Measurements from ENCODE around the gene MRPL14.

DNA sequence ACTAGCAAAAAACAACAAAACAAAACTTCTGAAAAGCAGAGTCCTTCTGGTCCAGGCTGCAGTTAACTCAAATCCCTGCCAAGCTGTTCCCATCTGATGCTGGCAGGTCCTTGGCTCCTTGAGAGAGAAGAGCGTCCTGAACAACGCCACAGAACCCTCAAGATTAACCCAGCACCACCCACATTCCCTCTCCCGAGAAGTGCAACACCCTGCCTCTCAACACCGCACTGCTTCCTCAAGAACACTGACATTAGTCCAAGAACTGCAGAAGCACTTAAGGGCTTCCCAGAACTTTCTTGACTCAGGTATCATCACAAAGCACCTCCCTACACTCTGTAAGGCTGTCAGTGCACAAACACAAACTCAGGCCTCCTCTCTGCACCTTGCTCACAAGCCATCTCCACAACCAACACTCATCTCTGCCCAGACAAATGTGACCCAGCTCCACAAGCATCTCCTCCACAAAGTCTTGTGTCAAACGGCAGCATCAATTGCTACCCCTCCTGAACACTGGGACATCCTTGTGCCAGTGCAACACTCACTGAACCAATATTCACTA, 7.5 kb downstream of the MRPL14 start:
- TF ChIP-seq, protein P1, sequence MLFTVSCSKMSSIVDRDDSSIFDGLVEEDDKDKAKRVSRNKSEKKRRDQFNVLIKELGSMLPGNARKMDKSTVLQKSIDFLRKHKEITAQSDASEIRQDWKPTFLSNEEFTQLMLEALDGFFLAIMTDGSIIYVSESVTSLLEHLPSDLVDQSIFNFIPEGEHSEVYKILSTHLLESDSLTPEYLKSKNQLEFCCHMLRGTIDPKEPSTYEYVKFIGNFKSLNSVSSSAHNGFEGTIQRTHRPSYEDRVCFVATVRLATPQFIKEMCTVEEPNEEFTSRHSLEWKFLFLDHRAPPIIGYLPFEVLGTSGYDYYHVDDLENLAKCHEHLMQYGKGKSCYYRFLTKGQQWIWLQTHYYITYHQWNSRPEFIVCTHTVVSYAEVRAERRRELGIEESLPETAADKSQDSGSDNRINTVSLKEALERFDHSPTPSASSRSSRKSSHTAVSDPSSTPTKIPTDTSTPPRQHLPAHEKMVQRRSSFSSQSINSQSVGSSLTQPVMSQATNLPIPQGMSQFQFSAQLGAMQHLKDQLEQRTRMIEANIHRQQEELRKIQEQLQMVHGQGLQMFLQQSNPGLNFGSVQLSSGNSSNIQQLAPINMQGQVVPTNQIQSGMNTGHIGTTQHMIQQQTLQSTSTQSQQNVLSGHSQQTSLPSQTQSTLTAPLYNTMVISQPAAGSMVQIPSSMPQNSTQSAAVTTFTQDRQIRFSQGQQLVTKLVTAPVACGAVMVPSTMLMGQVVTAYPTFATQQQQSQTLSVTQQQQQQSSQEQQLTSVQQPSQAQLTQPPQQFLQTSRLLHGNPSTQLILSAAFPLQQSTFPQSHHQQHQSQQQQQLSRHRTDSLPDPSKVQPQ (CRISPR knock-in tag; IDR thresholded peaks at IDR 0.05; ENCODE audit: borderline replicate concordance), result no peak
- TF ChIP-seq, protein P2, sequence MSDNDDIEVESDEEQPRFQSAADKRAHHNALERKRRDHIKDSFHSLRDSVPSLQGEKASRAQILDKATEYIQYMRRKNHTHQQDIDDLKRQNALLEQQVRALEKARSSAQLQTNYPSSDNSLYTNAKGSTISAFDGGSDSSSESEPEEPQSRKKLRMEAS (CRISPR knock-in tag; IDR thresholded peaks at IDR 0.05), result no peak
- no peak for TF ChIP-seq MAZ (CRISPR knock-in tag; conservative IDR thresholded peaks at IDR 0.05 in 1 of 2, IDR thresholded peaks at IDR 0.05 in 1 of 2)

Data from K562 (cell line).